Urinary bladder (tissue), 4 donors: ENCODE measurements around the gene KRTAP5-2. TPM values are rescaled to one million over a fixed set of nuclear protein-coding genes. Genes with fewer than 3 reads are reported as not detected.

Source experiments
- DNase-seq: peaks from one replicate; pipeline ENCODE4 v3.0.0-alpha.2; 2015; ENCODE audit errors: extremely low spot score
- H3K27ac ChIP-seq: one replicate; pipeline ENCODE4 v1.5.1; 2013; ENCODE audit warnings: low read depth, mild to moderate bottlenecking, moderate library complexity
- H3K36me3 ChIP-seq: one replicate; pipeline ENCODE4 v1.6.1; 2013; ENCODE audit warnings: mild to moderate bottlenecking, moderate library complexity; ENCODE audit not compliant: insufficient read depth
- H3K4me1 ChIP-seq: one replicate; pipeline ENCODE4 v1.6.1; 2013; ENCODE audit warnings: mild to moderate bottlenecking, moderate library complexity; ENCODE audit not compliant: insufficient read depth
- H3K4me3 ChIP-seq: one replicate; pipeline ENCODE4 v1.5.1; 2013; ENCODE audit warnings: low read depth, low read length
- WGBS: extraction: QIAGEN DNeasy Blood & Tissue Kit; methylation state at CpG from one replicate; pipeline ENCODE4 v1.1.7; 2013; 5-methylcytosine and 5-hydroxymethylcytosine counted together
- polyA plus RNA-seq: library from polyadenylated mRNA; stranded (reverse); fragments of 200-250 nt; gene quantifications from one replicate; pipeline ENCODE4 v1.2.3, GENCODE V29; 2013
- total RNA-seq: library from RNA; depleted of rRNA; stranded (reverse); fragments of >200 nt; gene quantifications from one replicate; pipeline ENCODE4 v1.2.3, GENCODE V29; 2014
- donor health status: healthy with polysubstance abuse.
- donor health status: healthy.

The KRTAP5-2 gene
- total and polyA plus RNA-seq, 2 donors: not detected

GRCh38 chr11:1572197-1573076 is 25.7 kb downstream of the KRTAP5-2 start, which contains the start of gene DUSP8:
TSS of gene DUSP8 (minus strand) at chr11:1572271. CDS start at chr11:1565826, 6,445 bp downstream.
- H3K36me3 ChIP-seq: no peaks in the 10 kb centered on the region
- H3K4me3 ChIP-seq: peak within 1 kb of the TSS; percentile 54
- no peak for DNase-seq
- no peak within 1 kb of the TSS for H3K27ac ChIP-seq
- no peaks in the 10 kb centered on the region for H3K4me1 ChIP-seq
- under 1% methylated on average over 123 of the region's 124 CpGs for WGBS

- under 1% methylated on average over 88 of the region's 91 CpGs for WGBS
- Histone ChIP-seq H3K27ac (no peak overlapping the region), H3K4me3 (peak overlapping the region; percentile 54), H3K4me1 (no peaks in the 10 kb centered on the region), H3K36me3 (no peaks in the 10 kb centered on the region)
- no peak for DNase-seq
Measured at GRCh38 chr11:1571760-1572196, 26.3 kb downstream of the KRTAP5-2 start.

- DNase-seq: no peak
- Histone ChIP-seq H3K4me3 (peak overlapping the region; percentile 54), H3K27ac (no peak overlapping the region), H3K4me1 (no peaks in the 10 kb centered on the region), H3K36me3 (no peaks in the 10 kb centered on the region)
- WGBS: 6% methylated on average over 58 of the region's 58 CpGs
Measured at GRCh38 chr11:1570896-1571759, 27.0 kb downstream of the KRTAP5-2 start.

- Histone ChIP-seq H3K36me3 (no peaks in the 10 kb centered on the region), H3K27ac (no peak overlapping the region), H3K4me3 (no peak overlapping the region), H3K4me1 (no peaks in the 10 kb centered on the region)
- 74% methylated on average over 8 of the region's 8 CpGs for WGBS
- DNase-seq: no peak
Measured at GRCh38 chr11:1570531-1570895, 27.6 kb downstream of the KRTAP5-2 start.

- Histone ChIP-seq H3K36me3 (no peaks in the 10 kb centered on the region), H3K27ac (no peak overlapping the region), H3K4me1 (no peaks in the 10 kb centered on the region), H3K4me3 (no peak overlapping the region)
- 77% methylated on average over 11 of the region's 11 CpGs for WGBS
- DNase-seq: no peak
Measured at GRCh38 chr11:1570001-1570453, 28.1 kb downstream of the KRTAP5-2 start.

GRCh38 chr11:1569251-1569780 is 28.8 kb downstream of the KRTAP5-2 start:
- Histone ChIP-seq H3K36me3 (no peaks in the 10 kb centered on the region), H3K27ac (no peak overlapping the region), H3K4me1 (no peaks in the 10 kb centered on the region), H3K4me3 (no peak overlapping the region)
- 76% methylated on average over 14 of the region's 14 CpGs for WGBS
- no peak for DNase-seq

- H3K4me1 ChIP-seq: no peaks in the 10 kb centered on the region
- WGBS: 67% methylated on average over 13 of the region's 13 CpGs
Measured at GRCh38 chr11:1568441-1568911, 29.6 kb downstream of the KRTAP5-2 start.

GRCh38 chr11:1567721-1568100 is 30.4 kb downstream of the KRTAP5-2 start:
- no peak overlapping the region for H3K4me3 ChIP-seq
- DNase-seq: no peak
- no peaks in the 10 kb centered on the region for H3K36me3 ChIP-seq
- H3K4me1 ChIP-seq: no peaks in the 10 kb centered on the region
- no peak overlapping the region for H3K27ac ChIP-seq
- 77% methylated on average over 7 of the region's 7 CpGs for WGBS

More at GRCh38 chr11:1568441-1568911, 29.6 kb downstream of the KRTAP5-2 start:
- Histone ChIP-seq H3K36me3 (no peaks in the 10 kb centered on the region), H3K27ac (no peak overlapping the region), H3K4me3 (no peak overlapping the region)
- no peak for DNase-seq

GRCh38 chr11:1567052-1567720 is 30.9 kb downstream of the KRTAP5-2 start:
- 74% methylated on average over 13 of the region's 13 CpGs for WGBS
- H3K4me3 ChIP-seq: no peak overlapping the region
- H3K36me3 ChIP-seq: no peaks in the 10 kb centered on the region
- no peak overlapping the region for H3K27ac ChIP-seq
- DNase-seq: no peak
- H3K4me1 ChIP-seq: no peaks in the 10 kb centered on the region

- H3K36me3 ChIP-seq: no peaks in the 10 kb centered on the region
- no peak overlapping the region for H3K27ac ChIP-seq
- no peak overlapping the region for H3K4me3 ChIP-seq
- 82% methylated on average over 20 of the region's 20 CpGs for WGBS
- DNase-seq: no peak
- no peaks in the 10 kb centered on the region for H3K4me1 ChIP-seq
Measured at GRCh38 chr11:1566381-1567051, 31.6 kb downstream of the KRTAP5-2 start.

- no peak overlapping the region for H3K4me3 ChIP-seq
- H3K27ac ChIP-seq: no peak overlapping the region
- no peaks in the 10 kb centered on the region for H3K4me1 ChIP-seq
- H3K36me3 ChIP-seq: no peaks in the 10 kb centered on the region
- DNase-seq: no peak
- 86% methylated on average over 5 of the region's 5 CpGs for WGBS
Measured at GRCh38 chr11:1565904-1566247, 32.2 kb downstream of the KRTAP5-2 start.

- Histone ChIP-seq H3K4me3 (no peak overlapping the region), H3K27ac (no peak overlapping the region), H3K4me1 (no peaks in the 10 kb centered on the region), H3K36me3 (no peaks in the 10 kb centered on the region)
- 81% methylated on average over 28 of the region's 28 CpGs for WGBS
- no peak for DNase-seq
Measured at GRCh38 chr11:1565173-1565903, 32.8 kb downstream of the KRTAP5-2 start.
